CD1c-positive myeloid dendritic cell (primary cell): ENCODE results near the gene B3GNT8.
"Not testable (repeated sequence)": the region's sequence is repeated elsewhere in the genome, so short reads cannot be mapped to it uniquely, and the experiment has no call there.

ENCODE experiments used
- DNase-seq: peaks from one replicate; pipeline ENCODE4 v3.0.0-alpha.2; 2016; ENCODE audit errors: extremely low spot score

Gene B3GNT8

GRCh38 chr19:41437944-41438574 lies 10.9 kb upstream of the B3GNT8 start:
- DNase-seq = no peak

- no peak for DNase-seq
These were observed 9.4 kb upstream of the B3GNT8 start for GRCh38 chr19:41436674-41436951.

- DNase-seq = no peak
These were observed 8.9 kb upstream of the B3GNT8 start for GRCh38 chr19:41435936-41436673.

GRCh38 chr19:41435376-41435775 lies 8.2 kb upstream of the B3GNT8 start:
- not testable (repeated sequence) for DNase-seq

GRCh38 chr19:41434450-41434849 lies 7.3 kb upstream of the B3GNT8 start:
- DNase-seq = no peak

- DNase-seq = no peak
These were observed 6.0 kb upstream of the B3GNT8 start for GRCh38 chr19:41433171-41433570.

GRCh38 chr19:41431426-41432386 lies 4.5 kb upstream of the B3GNT8 start:
- DNase-seq = peak; percentile 64

GRCh38 chr19:41430922-41431321 lies 3.7 kb upstream of the B3GNT8 start:
- DNase-seq = no peak

- DNase-seq = no peak
These were observed 1.3 kb upstream of the B3GNT8 start for GRCh38 chr19:41428481-41428859.

GRCh38 chr19:41427647-41428480 lies 690 bp upstream of the B3GNT8 start:
- DNase-seq = peak; percentile 15

- DNase-seq = no peak
These were observed 895 bp downstream of the B3GNT8 start for GRCh38 chr19:41426116-41426841.

- no peak for DNase-seq
These were observed 1.7 kb downstream of the B3GNT8 start for GRCh38 chr19:41425174-41426115.

GRCh38 chr19:41424335-41425173 lies 2.6 kb downstream of the B3GNT8 start:
- DNase-seq = no peak

GRCh38 chr19:41422955-41423354 lies 4.2 kb downstream of the B3GNT8 start:
- no peak for DNase-seq

GRCh38 chr19:41422456-41422855 lies 4.7 kb downstream of the B3GNT8 start:
- DNase-seq = no peak

GRCh38 chr19:41421973-41422372 lies 5.2 kb downstream of the B3GNT8 start:
- no peak for DNase-seq

GRCh38 chr19:41421314-41421713 lies 5.9 kb downstream of the B3GNT8 start:
- DNase-seq = no peak

GRCh38 chr19:41420101-41420880 lies 6.9 kb downstream of the B3GNT8 start:
- DNase-seq = peak; percentile 86
